Measurements from ENCODE around the gene EP300.
"Not testable (repeated sequence)": the region's sequence is repeated elsewhere in the genome, so short reads cannot be mapped to it uniquely, and the experiment has no call there.

The EP300 gene
- total RNA-seq: 70.4 to 244 (median 107) reads per million in 3 experiments

GRCh38 chr22:41092023-41092817 lies at the start of gene EP300:
Gene EP300, plus strand, starts transcription at chr22:41092592. Its CDS starts 413 bp downstream, at chr22:41093005.
- DNase-seq: peak; percentile 87

- DNase-seq: no peak
Measured at GRCh38 chr22:41043722-41044121, 48.7 kb upstream of the EP300 start.

GRCh38 chr22:41045575-41045974 lies 46.8 kb upstream of the EP300 start:
- DNase-seq: not testable (repeated sequence)

- DNase-seq: no peak
Measured at GRCh38 chr22:41047801-41048211, 44.6 kb upstream of the EP300 start.

GRCh38 chr22:41048345-41048744 lies 44.0 kb upstream of the EP300 start:
- not testable (repeated sequence) for DNase-seq

- DNase-seq: no peak
Measured at GRCh38 chr22:41048791-41049717, 43.3 kb upstream of the EP300 start.

- DNase-seq: not testable (repeated sequence)
Measured at GRCh38 chr22:41049795-41050194, 42.6 kb upstream of the EP300 start.

- no peak for DNase-seq
Measured at GRCh38 chr22:41050883-41051282, 41.5 kb upstream of the EP300 start.

- no peak for DNase-seq
Measured at GRCh38 chr22:41052661-41053490, 39.5 kb upstream of the EP300 start.

GRCh38 chr22:41057076-41057475 lies 35.3 kb upstream of the EP300 start:
- DNase-seq: no peak

- DNase-seq: no peak
Measured at GRCh38 chr22:41062146-41062545, 30.2 kb upstream of the EP300 start.

GRCh38 chr22:41064326-41064725 lies 28.1 kb upstream of the EP300 start:
- DNase-seq: not testable (repeated sequence)

GRCh38 chr22:41066341-41066740 lies 26.1 kb upstream of the EP300 start:
- DNase-seq: not testable (repeated sequence)

- DNase-seq: not testable (repeated sequence)
Measured at GRCh38 chr22:41067968-41068367, 24.4 kb upstream of the EP300 start.

GRCh38 chr22:41070665-41071331 lies 21.6 kb upstream of the EP300 start:
- no peak for DNase-seq

GRCh38 chr22:41074061-41074460 lies 18.3 kb upstream of the EP300 start:
- DNase-seq: no peak

GRCh38 chr22:41074466-41074865 lies 17.9 kb upstream of the EP300 start:
- DNase-seq: no peak

GRCh38 chr22:41074941-41075710 lies 17.3 kb upstream of the EP300 start:
- no peak for DNase-seq

GRCh38 chr22:41075946-41076345 lies 16.4 kb upstream of the EP300 start:
- DNase-seq: no peak

- no peak for DNase-seq
Measured at GRCh38 chr22:41076857-41077256, 15.5 kb upstream of the EP300 start.

- no peak for DNase-seq
Measured at GRCh38 chr22:41078931-41079330, 13.5 kb upstream of the EP300 start.
